ENCODE measurements around the gene TCP11L1.
"Not testable (repeated sequence)": the region's sequence is repeated elsewhere in the genome, so short reads cannot be mapped to it uniquely, and the experiment has no call there.

The TCP11L1 gene

DNA sequence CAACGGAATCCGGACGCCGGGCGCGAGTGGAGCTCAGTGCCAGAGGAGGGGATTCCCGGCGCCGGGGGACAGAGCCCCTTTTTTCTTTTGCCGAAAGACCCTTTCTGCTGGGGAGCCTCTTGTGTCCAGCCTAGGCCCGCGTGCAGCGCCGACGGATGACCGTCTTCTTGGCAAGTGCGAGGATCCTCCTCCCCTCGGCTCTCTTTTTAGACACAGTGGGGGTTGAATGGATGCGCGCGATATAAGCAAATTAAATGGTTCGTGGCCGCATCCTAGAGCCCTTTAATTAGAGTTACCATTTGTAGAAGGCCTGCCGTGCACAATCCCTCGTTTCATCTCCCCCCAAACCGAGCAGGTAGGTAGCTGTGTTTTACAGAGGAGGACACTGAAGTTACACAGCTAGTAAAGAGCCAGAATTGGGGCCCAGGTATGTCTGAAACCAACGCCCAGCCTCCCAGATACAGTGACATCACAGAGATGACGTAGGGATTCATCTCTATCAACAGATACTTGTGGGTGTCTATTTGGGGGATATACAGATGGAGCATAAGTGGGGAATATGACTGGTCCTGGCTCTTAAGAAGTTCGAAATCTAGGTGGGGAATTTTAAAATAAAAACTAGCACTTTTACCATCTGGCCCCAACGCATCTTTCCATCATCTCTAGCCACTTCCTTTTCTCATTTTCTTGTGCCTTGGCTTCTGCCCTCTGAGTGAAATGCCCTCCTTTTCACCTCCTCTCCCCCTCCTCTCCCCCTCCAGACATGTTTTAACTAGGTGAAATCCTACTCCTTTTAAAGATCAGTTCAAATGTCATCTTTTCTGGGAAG is 875 bp downstream of the TCP11L1 start:
- H3K27me3 ChIP-seq (ENCODE audit: control insufficient read depth, insufficient read depth, low read length) = no peaks in the 10 kb centered on the region
- peak overlapping the region; percentile 91 for H3K9ac ChIP-seq (ENCODE audit: low read length)
- no peaks in the 10 kb centered on the region for H3K9me3 ChIP-seq (ENCODE audit: control insufficient read depth, low read length)
- H3K36me3 ChIP-seq (ENCODE audit: control insufficient read depth, insufficient read depth, low read length) = no peaks in the 10 kb centered on the region
- no peaks in the 10 kb centered on the region for H3K4me1 ChIP-seq (ENCODE audit: control insufficient read depth, insufficient read depth, low read length)
- peak overlapping the region; percentile 80 for H3K4me3 ChIP-seq (ENCODE audit: low read length)

DNA sequence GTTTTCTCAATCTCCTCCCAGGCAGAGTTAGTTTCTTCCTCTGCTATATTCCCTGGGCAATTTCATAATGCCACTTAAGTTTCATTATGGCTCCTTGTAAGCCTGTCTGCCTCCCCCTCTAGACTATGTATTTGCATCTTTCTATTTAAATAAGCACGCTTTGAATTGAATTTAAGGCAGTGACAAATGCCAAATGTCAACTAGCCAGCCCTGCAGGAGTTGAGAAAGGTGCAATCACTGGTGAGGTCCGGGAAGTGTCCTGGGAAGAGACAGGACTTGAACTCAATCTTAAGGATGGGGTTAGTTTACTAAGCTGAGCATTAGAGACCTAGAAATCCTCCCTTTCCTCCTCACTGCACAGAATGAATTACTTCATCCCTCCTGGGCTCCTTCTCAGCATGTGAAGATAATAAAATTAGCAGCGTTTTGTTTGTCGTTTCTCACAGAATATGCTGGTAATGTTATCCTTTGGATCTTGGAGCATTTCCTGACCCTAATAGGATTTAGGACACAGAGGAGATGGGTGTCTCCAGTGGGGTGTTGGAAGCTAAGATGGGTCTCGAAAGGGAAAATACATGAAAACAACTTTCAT is 1.6 kb downstream of the TCP11L1 start:
- H3K4me1 ChIP-seq (ENCODE audit: control insufficient read depth, insufficient read depth, low read length) = no peaks in the 10 kb centered on the region
- H3K36me3 ChIP-seq (ENCODE audit: control insufficient read depth, insufficient read depth, low read length) = no peaks in the 10 kb centered on the region
- no peaks in the 10 kb centered on the region for H3K27me3 ChIP-seq (ENCODE audit: control insufficient read depth, insufficient read depth, low read length)
- H3K4me3 ChIP-seq (ENCODE audit: low read length) = no peak overlapping the region
- no peaks in the 10 kb centered on the region for H3K9me3 ChIP-seq (ENCODE audit: control insufficient read depth, low read length)
- no peak overlapping the region for H3K9ac ChIP-seq (ENCODE audit: low read length)

DNA sequence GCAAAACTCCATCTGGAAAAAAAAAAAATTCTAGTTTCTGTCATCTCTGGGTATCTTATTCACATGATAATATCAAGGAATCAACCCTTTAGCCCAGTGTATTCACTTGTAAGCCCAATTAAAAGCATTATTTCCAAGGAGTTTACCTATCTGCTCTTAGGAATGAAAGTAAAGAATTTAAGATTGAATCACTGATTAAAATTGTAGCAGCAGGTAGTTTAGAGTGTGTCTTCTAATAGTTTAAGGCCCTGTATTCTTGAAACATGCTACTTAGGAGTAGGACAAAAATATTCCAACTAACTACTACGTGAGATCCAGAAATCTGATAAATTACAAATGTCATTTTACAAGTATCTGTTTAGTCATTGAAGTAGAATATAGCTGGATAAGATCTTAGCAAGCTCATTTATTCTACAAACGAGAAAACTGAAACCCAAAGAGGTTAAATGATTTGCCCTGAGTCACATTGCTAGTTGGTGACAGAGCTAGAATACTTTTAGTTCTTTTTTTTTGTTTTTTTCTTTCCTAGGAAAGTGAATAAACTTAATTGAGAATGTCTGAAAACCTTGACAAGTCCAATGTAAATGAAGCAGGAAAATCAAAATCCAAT is 4.0 kb downstream of the TCP11L1 start:
- H3K9me3 ChIP-seq (ENCODE audit: control insufficient read depth, low read length) = no peaks in the 10 kb centered on the region
- H3K27me3 ChIP-seq (ENCODE audit: control insufficient read depth, insufficient read depth, low read length) = no peaks in the 10 kb centered on the region
- H3K9ac ChIP-seq (ENCODE audit: low read length) = no peak overlapping the region
- H3K36me3 ChIP-seq (ENCODE audit: control insufficient read depth, insufficient read depth, low read length) = no peaks in the 10 kb centered on the region
- H3K4me3 ChIP-seq (ENCODE audit: low read length) = no peak overlapping the region
- H3K4me1 ChIP-seq (ENCODE audit: control insufficient read depth, insufficient read depth, low read length) = no peaks in the 10 kb centered on the region

DNA sequence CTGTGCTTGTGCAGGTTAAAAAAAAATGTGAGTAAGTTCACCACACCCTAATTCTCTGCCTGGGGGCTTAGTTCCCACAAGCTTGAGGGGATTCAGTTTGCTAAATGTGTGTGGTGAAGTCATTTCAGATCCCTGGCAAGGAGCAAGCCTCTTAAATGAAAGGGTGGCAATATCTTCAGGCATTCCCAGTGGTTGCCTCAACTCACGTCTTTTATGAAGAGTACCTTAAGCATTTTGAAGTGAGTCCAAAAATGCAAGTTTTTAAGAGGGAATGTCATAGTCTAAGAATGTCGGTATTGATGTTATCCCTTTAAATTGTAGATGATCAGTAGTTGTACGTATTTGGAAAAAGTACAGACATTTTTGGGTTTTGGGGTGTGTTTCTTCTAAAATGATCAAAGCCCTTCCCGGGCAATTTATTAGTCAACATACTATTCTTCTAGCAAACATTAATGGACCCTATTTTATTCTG is 4.9 kb downstream of the TCP11L1 start:
- Histone ChIP-seq H3K9ac (ENCODE audit: low read length) (no peak overlapping the region), H3K9me3 (ENCODE audit: control insufficient read depth, low read length) (no peaks in the 10 kb centered on the region), H3K4me1 (ENCODE audit: control insufficient read depth, insufficient read depth, low read length) (no peaks in the 10 kb centered on the region), H3K36me3 (ENCODE audit: control insufficient read depth, insufficient read depth, low read length) (no peaks in the 10 kb centered on the region), H3K27me3 (ENCODE audit: control insufficient read depth, insufficient read depth, low read length) (no peaks in the 10 kb centered on the region), H3K4me3 (ENCODE audit: low read length) (no peak overlapping the region)

DNA sequence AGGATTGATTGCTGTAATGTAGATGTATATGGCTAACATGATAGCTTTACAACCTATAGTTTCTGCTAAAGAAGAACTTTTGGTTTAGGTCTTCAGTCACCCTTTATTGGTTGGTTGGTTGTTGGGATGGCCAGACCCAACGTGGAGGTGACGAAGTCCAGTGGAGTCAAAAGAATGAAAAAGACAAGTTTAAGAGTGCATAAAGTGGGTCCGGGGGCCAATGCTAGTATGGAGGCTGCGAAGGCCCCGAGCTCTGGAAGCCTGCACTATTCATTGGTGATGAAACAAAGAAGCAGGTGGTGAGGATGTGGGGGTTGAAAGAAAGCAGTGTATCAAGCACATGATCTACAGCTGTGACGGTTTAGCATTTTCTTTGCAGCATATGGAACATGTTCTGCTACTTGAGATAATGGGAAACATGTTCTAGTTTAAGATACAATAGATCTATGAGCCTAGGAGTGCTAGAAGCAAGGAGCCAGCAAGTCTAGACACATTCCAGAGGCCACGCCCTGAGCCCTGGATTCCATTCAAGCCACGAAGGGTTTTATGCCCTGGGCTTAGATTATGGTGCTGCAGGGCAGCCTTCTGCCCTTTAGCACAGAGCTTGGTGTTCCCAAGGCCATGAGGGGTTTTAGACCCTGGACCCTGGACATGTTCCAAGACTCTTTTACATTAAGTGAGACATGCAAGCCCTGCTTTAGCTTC is 6.3 kb downstream of the TCP11L1 start:
- no peaks in the 10 kb centered on the region for H3K9me3 ChIP-seq (ENCODE audit: control insufficient read depth, low read length)
- no peaks in the 10 kb centered on the region for H3K27me3 ChIP-seq (ENCODE audit: control insufficient read depth, insufficient read depth, low read length)
- no peak overlapping the region for H3K4me3 ChIP-seq (ENCODE audit: low read length)
- no peak overlapping the region for H3K9ac ChIP-seq (ENCODE audit: low read length)
- no peaks in the 10 kb centered on the region for H3K36me3 ChIP-seq (ENCODE audit: control insufficient read depth, insufficient read depth, low read length)
- H3K4me1 ChIP-seq (ENCODE audit: control insufficient read depth, insufficient read depth, low read length) = no peaks in the 10 kb centered on the region

DNA sequence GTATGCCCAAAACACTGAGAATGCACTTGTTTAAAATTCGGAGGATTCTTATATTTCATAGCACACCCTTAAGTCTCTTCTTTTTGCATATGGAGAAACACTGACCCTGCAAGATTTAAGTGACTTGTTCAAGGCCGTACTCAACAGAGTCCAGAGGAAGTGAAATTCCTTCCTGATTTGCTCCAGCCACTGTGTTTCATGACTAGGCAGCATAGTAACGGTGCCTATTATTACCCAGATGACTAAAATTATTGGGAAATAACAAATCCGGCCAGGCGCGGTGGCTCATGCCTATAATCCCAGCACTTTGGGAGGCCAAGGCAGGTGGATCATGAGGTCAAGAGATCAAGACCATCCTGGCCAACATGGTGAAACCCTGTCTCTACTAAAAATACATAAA is 9.3 kb downstream of the TCP11L1 start:
- H3K9me3 ChIP-seq (ENCODE audit: control insufficient read depth, low read length); H3K27me3 ChIP-seq (ENCODE audit: control insufficient read depth, insufficient read depth, low read length): not testable (repeated sequence)

DNA sequence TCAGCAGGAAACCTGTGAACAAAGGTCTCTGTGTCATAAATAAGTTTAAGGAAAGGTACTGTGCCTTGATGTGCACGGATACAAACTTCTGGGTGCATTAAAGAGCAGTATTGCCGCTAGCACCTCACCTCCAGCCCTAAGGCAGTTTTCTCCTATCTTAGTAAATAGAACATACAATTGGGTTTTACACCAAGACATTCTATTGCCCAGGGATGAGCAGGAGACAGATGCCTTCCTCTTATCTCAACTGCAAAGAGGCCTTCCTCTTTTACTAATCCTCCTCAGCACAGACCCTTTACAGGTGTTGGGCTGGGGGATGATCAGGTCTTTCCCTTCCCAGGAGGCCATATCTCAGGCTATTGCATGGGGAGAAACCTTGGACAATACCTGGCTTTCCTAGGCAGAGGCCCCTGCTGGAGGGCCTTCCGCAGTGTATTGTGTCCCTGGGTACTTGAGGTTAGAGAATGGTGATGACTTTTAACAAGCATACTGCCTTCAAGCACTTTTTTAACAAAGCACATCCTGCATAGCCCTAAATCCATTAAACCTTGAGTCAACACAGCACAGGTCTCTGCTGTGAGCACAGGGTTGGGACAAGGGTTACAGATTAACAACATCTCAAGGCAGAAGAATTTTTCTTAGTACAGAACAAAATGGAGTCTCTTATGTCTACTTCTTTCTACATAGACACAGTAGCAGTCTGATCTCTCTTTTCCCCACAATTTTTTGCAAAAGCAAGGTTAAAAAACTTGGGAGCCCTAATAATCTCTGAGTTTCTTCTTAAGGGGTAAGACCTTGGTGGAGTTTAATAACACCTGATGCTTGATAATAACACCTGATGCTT is 10.4 kb downstream of the TCP11L1 start:
- H3K4me3 ChIP-seq (ENCODE audit: low read length); H3K9me3 ChIP-seq (ENCODE audit: control insufficient read depth, low read length); H3K9ac ChIP-seq (ENCODE audit: low read length); H3K27me3 ChIP-seq (ENCODE audit: control insufficient read depth, insufficient read depth, low read length); H3K36me3 ChIP-seq (ENCODE audit: control insufficient read depth, insufficient read depth, low read length); H3K4me1 ChIP-seq (ENCODE audit: control insufficient read depth, insufficient read depth, low read length): not testable (repeated sequence)

More for the DNA sequence above, 9.3 kb downstream of the TCP11L1 start:
- not testable (repeated sequence) for H3K9ac ChIP-seq (ENCODE audit: low read length); H3K4me1 ChIP-seq (ENCODE audit: control insufficient read depth, insufficient read depth, low read length); H3K4me3 ChIP-seq (ENCODE audit: low read length); H3K36me3 ChIP-seq (ENCODE audit: control insufficient read depth, insufficient read depth, low read length)

DNA sequence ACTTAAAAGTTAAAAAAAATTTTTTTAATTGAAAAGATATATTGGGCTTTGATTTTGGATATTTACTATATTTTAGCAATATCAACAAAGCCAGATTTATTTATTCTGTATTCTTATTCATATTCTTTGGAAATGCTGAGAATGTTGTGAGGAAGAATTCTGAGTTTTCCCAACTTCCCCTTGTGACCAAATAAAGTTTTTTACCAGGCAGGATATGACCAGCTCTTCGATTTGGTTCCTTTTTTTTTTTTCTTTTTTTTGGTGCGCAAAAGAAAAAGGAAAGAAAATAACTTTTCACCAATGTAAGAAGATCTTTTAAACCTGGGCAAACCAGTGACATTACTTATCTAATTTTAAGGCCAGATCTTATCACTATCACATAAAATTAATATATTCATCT is 12.9 kb downstream of the TCP11L1 start:
- H3K9me3 ChIP-seq (ENCODE audit: control insufficient read depth, low read length) = no peaks in the 10 kb centered on the region
- no peaks in the 10 kb centered on the region for H3K4me1 ChIP-seq (ENCODE audit: control insufficient read depth, insufficient read depth, low read length)
- no peaks in the 10 kb centered on the region for H3K36me3 ChIP-seq (ENCODE audit: control insufficient read depth, insufficient read depth, low read length)
- no peak overlapping the region for H3K4me3 ChIP-seq (ENCODE audit: low read length)
- no peaks in the 10 kb centered on the region for H3K27me3 ChIP-seq (ENCODE audit: control insufficient read depth, insufficient read depth, low read length)
- H3K9ac ChIP-seq (ENCODE audit: low read length) = no peak overlapping the region

DNA sequence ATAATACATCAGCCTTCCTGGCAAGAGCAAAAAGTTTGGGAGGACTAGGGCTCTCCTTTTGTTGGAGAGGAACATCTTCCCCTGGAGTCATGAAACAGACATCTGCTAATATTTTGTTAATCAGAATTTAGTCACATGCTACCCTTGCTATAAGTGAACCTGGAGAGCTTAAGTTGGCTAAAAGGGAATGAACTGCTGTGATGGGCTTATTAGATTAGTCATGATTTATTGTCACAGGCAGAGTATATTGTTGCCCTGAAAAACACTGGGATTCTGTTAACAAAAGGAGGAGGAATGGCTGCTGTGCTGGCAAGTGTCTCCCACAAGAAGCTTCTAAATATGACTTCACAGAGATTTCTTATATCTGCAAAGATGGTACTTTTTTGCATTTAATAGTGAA is 16.0 kb downstream of the TCP11L1 start:
- H3K9me3 ChIP-seq (ENCODE audit: control insufficient read depth, low read length) = no peaks in the 10 kb centered on the region
- H3K27me3 ChIP-seq (ENCODE audit: control insufficient read depth, insufficient read depth, low read length) = no peaks in the 10 kb centered on the region
- H3K36me3 ChIP-seq (ENCODE audit: control insufficient read depth, insufficient read depth, low read length) = no peaks in the 10 kb centered on the region
- H3K9ac ChIP-seq (ENCODE audit: low read length) = no peak overlapping the region
- H3K4me1 ChIP-seq (ENCODE audit: control insufficient read depth, insufficient read depth, low read length) = no peaks in the 10 kb centered on the region
- no peak overlapping the region for H3K4me3 ChIP-seq (ENCODE audit: low read length)

DNA sequence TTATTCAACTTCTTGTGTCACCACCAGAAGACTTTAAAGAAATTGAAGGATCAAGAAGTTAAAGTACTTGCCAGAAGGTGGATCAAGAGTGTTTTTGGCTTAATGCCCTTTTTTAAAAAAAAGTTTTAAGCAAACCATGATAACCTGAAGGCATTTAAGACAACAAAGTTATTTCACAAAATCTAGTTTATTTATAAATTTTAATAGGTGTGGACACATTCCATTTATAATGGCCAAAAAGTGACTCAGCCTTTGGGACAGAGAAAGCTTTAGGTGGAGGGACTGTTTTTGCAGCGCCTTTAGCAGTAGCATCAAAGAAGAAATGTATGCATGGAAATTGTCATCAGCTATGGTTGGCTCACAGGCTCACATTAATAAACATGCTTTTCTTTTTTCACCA is 17.9 kb downstream of the TCP11L1 start:
- Histone ChIP-seq H3K4me3 (ENCODE audit: low read length) (no peak overlapping the region), H3K36me3 (ENCODE audit: control insufficient read depth, insufficient read depth, low read length) (no peaks in the 10 kb centered on the region), H3K9ac (ENCODE audit: low read length) (no peak overlapping the region), H3K4me1 (ENCODE audit: control insufficient read depth, insufficient read depth, low read length) (peaks cover 4% of the 10 kb centered on the region), H3K9me3 (ENCODE audit: control insufficient read depth, low read length) (no peaks in the 10 kb centered on the region), H3K27me3 (ENCODE audit: control insufficient read depth, insufficient read depth, low read length) (no peaks in the 10 kb centered on the region)

DNA sequence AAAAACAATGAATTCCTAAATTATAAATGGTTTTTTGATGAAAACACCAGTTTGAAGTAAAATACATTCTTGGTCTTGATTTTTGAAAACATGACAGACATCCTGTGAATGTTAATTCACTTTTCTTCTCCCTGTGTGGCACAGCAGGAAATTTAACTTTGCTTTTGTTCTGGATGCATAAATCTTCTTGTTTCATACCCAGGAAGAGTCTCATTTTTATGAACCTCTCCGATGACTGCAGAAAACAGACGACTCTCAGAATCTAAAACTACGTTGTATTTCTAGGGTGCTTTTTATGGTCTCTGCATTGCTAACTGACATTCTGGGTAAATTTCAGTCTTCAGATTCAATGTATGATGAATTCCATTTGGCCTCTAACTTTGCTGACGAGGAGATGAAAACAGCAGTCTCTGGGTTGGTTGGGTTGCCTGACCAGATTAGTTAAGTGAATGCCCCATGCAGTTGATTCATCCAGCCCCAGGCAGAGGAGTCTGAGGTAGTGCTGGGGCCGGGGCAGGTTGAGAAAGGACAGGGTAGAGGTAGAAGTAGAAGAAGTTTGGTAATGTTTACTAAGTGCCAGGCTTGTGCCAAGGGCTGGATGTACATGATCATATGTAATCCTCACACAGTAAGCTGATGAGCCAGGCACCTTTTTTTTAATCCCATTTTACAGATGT is 20.1 kb downstream of the TCP11L1 start:
- H3K27me3 ChIP-seq (ENCODE audit: control insufficient read depth, insufficient read depth, low read length) = no peaks in the 10 kb centered on the region

More for the DNA sequence above, 20.1 kb downstream of the TCP11L1 start:
- Histone ChIP-seq H3K9ac (ENCODE audit: low read length) (no peak overlapping the region), H3K4me1 (ENCODE audit: control insufficient read depth, insufficient read depth, low read length) (peaks cover 4% of the 10 kb centered on the region), H3K4me3 (ENCODE audit: low read length) (no peak overlapping the region), H3K9me3 (ENCODE audit: control insufficient read depth, low read length) (no peaks in the 10 kb centered on the region), H3K36me3 (ENCODE audit: control insufficient read depth, insufficient read depth, low read length) (no peaks in the 10 kb centered on the region)

Data from mucosa of stomach (tissue), 1 donor.